Neural cell (in vitro differentiated cells): ENCODE results near the gene MAML2.
"Not testable (repeated sequence)": the region's sequence is repeated elsewhere in the genome, so short reads cannot be mapped to it uniquely, and the experiment has no call there.

Source experiments
- CTCF ChIP-seq: fragments of 450-650 bp; IDR thresholded peaks from 2 replicates; pipeline ENCODE4 v1.5.1; 2014; ENCODE audit warnings: antibody characterized with exemption, mild to moderate bottlenecking, moderate library complexity; ENCODE audit not compliant: poor library complexity, severe bottlenecking
- EP300 ChIP-seq: fragments of 450-650 bp; conservative IDR thresholded peaks from 2 replicates; pipeline ENCODE4 v1.6.1; 2014; ENCODE audit warnings: antibody characterized with exemption, mild to moderate bottlenecking, moderate library complexity; ENCODE audit not compliant: poor library complexity, severe bottlenecking
- EZH2 ChIP-seq: fragments of 200-600, 300-800 bp; shearing (Covaris generic), sonication (generic); IDR thresholded peaks from 2 replicates; pipeline ENCODE4 v1.6.1; 2014; ENCODE audit warnings: antibody characterized with exemption, low read length, borderline replicate concordance, mild to moderate bottlenecking; ENCODE audit not compliant: insufficient read depth, poor library complexity, severe bottlenecking
- POLR2AphosphoS5 ChIP-seq: IDR thresholded peaks from 2 replicates; pipeline ENCODE4 v1.6.1; 2012
- RAD21 ChIP-seq: fragments of 450-650 bp; conservative IDR thresholded peaks from 2 replicates; pipeline ENCODE4 v1.6.1; 2014; ENCODE audit warnings: antibody characterized with exemption, mild to moderate bottlenecking, moderate library complexity

GRCh38 chr11:96268527-96268926 is 74.5 kb downstream of the MAML2 start:
- TF ChIP-seq CTCF, EZH2, EP300, RAD21, POLR2AphosphoS5: not testable (repeated sequence)
